Measurements from ENCODE around the gene REEP3.

GRCh38 chr10:63520500-63521415 is at the start of gene REEP3:
- TF ChIP-seq CTCF (IDR thresholded peaks at IDR 0.05; ENCODE audit: low read length) = no peak
- TF ChIP-seq EZH2 (IDR thresholded peaks at IDR 0.05; ENCODE audit: borderline replicate concordance, low read length) = no peak
